PFSK-1 (cell line): ENCODE results near the gene ACVRL1.

Experiments
- POLR2AphosphoS5 ChIP-seq: IDR thresholded peaks from 2 replicates; pipeline ENCODE4 v1.6.1; 2012; ENCODE audit warnings: low read depth, mild to moderate bottlenecking, control low read depth, low read length, moderate library complexity
- SIN3A ChIP-seq: IDR thresholded peaks from 2 replicates; pipeline ENCODE4 v1.6.1; 2012; ENCODE audit warnings: mild to moderate bottlenecking, low read length, moderate library complexity, borderline replicate concordance; ENCODE audit not compliant: insufficient read depth
- TAF1 ChIP-seq: IDR thresholded peaks from 2 replicates; pipeline ENCODE4 v1.6.1; 2012; ENCODE audit warnings: low read length, control low read depth, borderline replicate concordance; ENCODE audit not compliant: insufficient read depth
- TF ChIP-seq, protein P1 (sequence below), 2 experiments: IDR thresholded peaks; 2 replicates each; pipeline versions ENCODE4 v1.6.1 to v1.8.0; 2011 to 2012; ENCODE audit warnings: low read depth in 2 of 2, low read length in 2 of 2, control low read depth in 1 of 2, inconsistent platforms in 1 of 2, mild to moderate bottlenecking in 1 of 2, moderate library complexity in 1 of 2; ENCODE audit not compliant: insufficient read depth in 1 of 2

DNA sequence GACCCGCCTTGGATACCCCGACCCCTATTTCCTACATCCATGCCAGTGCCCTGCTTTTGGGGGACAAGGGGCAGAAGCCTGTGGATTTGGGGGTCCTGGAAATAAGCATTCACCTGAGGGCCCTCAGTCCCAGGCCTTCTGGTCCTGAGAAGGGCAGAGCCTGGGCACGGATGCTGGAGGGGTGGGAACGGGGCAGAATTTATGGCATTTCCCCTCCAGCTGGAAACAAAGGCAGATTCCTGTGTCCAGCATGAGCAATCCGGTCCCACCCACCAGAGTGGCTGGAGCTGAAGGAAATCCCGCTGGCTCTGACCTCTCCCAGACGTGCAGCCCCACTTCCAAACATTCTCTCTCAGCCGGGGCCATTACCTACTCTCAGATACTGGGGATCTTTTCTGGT, 10.1 kb upstream of the ACVRL1 start:
- TF ChIP-seq POLR2AphosphoS5 (no peak), SIN3A (no peak), TAF1 (no peak)
- TF ChIP-seq, protein P1, sequence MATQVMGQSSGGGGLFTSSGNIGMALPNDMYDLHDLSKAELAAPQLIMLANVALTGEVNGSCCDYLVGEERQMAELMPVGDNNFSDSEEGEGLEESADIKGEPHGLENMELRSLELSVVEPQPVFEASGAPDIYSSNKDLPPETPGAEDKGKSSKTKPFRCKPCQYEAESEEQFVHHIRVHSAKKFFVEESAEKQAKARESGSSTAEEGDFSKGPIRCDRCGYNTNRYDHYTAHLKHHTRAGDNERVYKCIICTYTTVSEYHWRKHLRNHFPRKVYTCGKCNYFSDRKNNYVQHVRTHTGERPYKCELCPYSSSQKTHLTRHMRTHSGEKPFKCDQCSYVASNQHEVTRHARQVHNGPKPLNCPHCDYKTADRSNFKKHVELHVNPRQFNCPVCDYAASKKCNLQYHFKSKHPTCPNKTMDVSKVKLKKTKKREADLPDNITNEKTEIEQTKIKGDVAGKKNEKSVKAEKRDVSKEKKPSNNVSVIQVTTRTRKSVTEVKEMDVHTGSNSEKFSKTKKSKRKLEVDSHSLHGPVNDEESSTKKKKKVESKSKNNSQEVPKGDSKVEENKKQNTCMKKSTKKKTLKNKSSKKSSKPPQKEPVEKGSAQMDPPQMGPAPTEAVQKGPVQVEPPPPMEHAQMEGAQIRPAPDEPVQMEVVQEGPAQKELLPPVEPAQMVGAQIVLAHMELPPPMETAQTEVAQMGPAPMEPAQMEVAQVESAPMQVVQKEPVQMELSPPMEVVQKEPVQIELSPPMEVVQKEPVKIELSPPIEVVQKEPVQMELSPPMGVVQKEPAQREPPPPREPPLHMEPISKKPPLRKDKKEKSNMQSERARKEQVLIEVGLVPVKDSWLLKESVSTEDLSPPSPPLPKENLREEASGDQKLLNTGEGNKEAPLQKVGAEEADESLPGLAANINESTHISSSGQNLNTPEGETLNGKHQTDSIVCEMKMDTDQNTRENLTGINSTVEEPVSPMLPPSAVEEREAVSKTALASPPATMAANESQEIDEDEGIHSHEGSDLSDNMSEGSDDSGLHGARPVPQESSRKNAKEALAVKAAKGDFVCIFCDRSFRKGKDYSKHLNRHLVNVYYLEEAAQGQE (IDR thresholded peaks at IDR 0.05; ENCODE audit: insufficient read depth in 1 of 2, low read depth in 2 of 2, low read length in 2 of 2), result no peak
